CD4-positive, CD25-positive, alpha-beta regulatory T cell (primary cell): Measurements from ENCODE around the gene TTC1. TPM values are rescaled to one million over a fixed set of nuclear protein-coding genes. Genes with fewer than 3 reads are reported as not detected.

Experiments used
- ATAC-seq, 2 donors: fragments of 150-1000 bp; cut with Tn5 transposase; one replicate each; pipeline ENCODE4 v1.10.0; 2021; ENCODE audit warnings: low read depth in 2 of 2, moderate number of reproducible peaks in 2 of 2, moderate library complexity in 1 of 2
- DNase-seq, 3 donors: peaks; one replicate each; pipeline versions ENCODE4 v3.0.0 to v3.0.0-alpha.2; 2012 to 2022; ENCODE audit warnings: mixed read lengths in 1 of 3
- H3K27ac ChIP-seq: one replicate; pipeline ENCODE4 v1.7.0; 2013; ENCODE audit warnings: mild to moderate bottlenecking, low read length; ENCODE audit not compliant: insufficient read depth, poor library complexity, severe bottlenecking
- H3K27me3 ChIP-seq: one replicate; pipeline ENCODE4 v1.7.0; 2013; ENCODE audit warnings: low read length; ENCODE audit not compliant: control insufficient read depth, insufficient read depth
- H3K36me3 ChIP-seq: one replicate; pipeline ENCODE4 v1.7.0; 2013; ENCODE audit warnings: mild to moderate bottlenecking, low read length, moderate library complexity; ENCODE audit not compliant: control insufficient read depth, insufficient read depth
- H3K4me1 ChIP-seq: 2 replicates; pipeline ENCODE4 v1.7.0; 2013; ENCODE audit warnings: mild to moderate bottlenecking, low read length; ENCODE audit not compliant: insufficient read depth, control insufficient read depth, poor library complexity, severe bottlenecking
- H3K4me3 ChIP-seq: one replicate; pipeline ENCODE4 v1.7.0; 2013; ENCODE audit warnings: low read depth, mild to moderate bottlenecking, low read length, moderate library complexity
- H3K9me3 ChIP-seq, 2 experiments: 1 replicate in 1 of 2; 2 replicates in 1 of 2; pipeline ENCODE4 v1.7.0; 2013; ENCODE audit warnings: low read length in 2 of 2, mild to moderate bottlenecking in 1 of 2, moderate library complexity in 1 of 2; ENCODE audit not compliant: control insufficient read depth in 2 of 2
- H3K27ac Mint-ChIP-seq, 3 donors: one replicate each; pipeline ENCODE4 v1.8.0; 2020 to 2022; ENCODE audit warnings: mild to moderate bottlenecking in 3 of 3, mixed read lengths in 3 of 3, moderate library complexity in 2 of 3
- H3K27me3 Mint-ChIP-seq: one replicate; pipeline ENCODE4 v1.8.0; 2022; ENCODE audit warnings: mild to moderate bottlenecking, mixed read lengths
- H3K36me3 Mint-ChIP-seq: one replicate; pipeline ENCODE4 v1.8.0; 2020; ENCODE audit warnings: mixed read lengths
- H3K4me1 Mint-ChIP-seq, 4 donors: one replicate each; pipeline ENCODE4 v1.8.0; 2020 to 2022; ENCODE audit warnings: mixed read lengths in 4 of 4, mild to moderate bottlenecking in 1 of 4
- H3K4me3 Mint-ChIP-seq, 4 donors: one replicate each; pipeline ENCODE4 v1.8.0; 2020 to 2022; ENCODE audit warnings: mild to moderate bottlenecking in 4 of 4, mixed read lengths in 4 of 4, moderate library complexity in 3 of 4
- H3K9me3 Mint-ChIP-seq, 7 donors: one replicate each; pipeline ENCODE4 v1.8.0; 2020 to 2022; ENCODE audit warnings: mixed read lengths in 7 of 7, mild to moderate bottlenecking in 3 of 7, moderate library complexity in 2 of 7
- polyA plus RNA-seq, 4 donors: library from polyadenylated mRNA; unstranded; fragments of 300-500 nt; fragmentation: Illumina TruSeq; gene quantifications; one replicate each; pipeline ENCODE4 v1.2.3, GENCODE V29; 2021
- total RNA-seq: library from RNA; stranded (reverse); gene quantifications from one replicate; pipeline ENCODE4 v1.2.3, GENCODE V29; 2022

The TTC1 gene
- total and polyA plus RNA-seq, 5 donors from 2014 or later, result 33.6 to 118 (median 105) TPM

DNA sequence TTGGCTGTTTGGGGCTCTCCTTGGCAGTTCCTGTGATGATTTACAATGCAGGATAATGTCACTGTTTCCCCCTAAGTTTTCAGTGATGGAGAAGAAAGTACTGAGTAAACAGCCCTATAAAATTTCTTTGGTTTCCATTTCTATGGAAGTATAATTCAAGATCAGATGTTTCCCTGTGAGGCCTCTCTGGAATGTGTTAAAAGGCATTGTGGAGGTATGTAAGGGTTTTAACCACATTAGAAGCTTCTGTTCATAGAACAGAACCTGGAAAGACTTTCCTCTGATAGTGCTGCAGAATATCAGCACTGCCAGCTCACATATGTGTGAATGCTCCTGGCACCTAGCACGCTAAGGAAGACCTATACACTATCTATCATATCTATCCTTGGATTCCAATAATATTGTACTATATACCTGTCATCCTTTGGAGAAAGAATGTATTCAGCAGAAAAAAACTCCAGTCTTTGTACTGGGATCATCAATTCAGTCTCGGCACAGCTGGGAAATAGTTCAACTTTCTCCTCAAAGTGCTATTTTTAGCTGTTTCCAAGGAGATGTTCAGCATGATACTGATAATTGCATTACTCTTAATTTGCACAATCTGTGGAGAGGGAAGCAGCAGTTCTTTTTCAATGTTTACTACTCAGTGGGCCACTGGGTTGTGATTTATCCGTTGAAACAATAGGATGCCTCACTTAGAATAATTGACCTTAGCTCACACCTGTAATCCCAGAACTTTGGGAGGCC lies 21.9 kb downstream of the TTC1 start:
- peaks cover 42% of the 10 kb centered on the region for H3K36me3 ChIP-seq
- peaks cover 40% of the 10 kb centered on the region for H3K36me3 Mint-ChIP-seq
- no peaks in the 10 kb centered on the region for H3K27me3 ChIP-seq
- DNase-seq, result no peak
- no peak overlapping the region for H3K4me3 ChIP-seq
- no peaks in the 10 kb centered on the region for H3K4me1 ChIP-seq
- H3K27ac ChIP-seq, result no peak overlapping the region
- no peak overlapping the region for H3K4me3 Mint-ChIP-seq
- peaks cover 20 to 46% (median 38%) of the 10 kb centered on the region in 4 donors for H3K4me1 Mint-ChIP-seq
- H3K9me3 ChIP-seq, result no peaks in the 10 kb centered on the region
- H3K27ac Mint-ChIP-seq, result no peak overlapping the region
- no peaks in the 10 kb centered on the region for H3K27me3 Mint-ChIP-seq
- no peaks in the 10 kb centered on the region for H3K9me3 Mint-ChIP-seq
- ATAC-seq, result no peak

- Mint-ChIP-seq H3K27me3 (no peaks in the 10 kb centered on the region), H3K9me3 (no peaks in the 10 kb centered on the region), H3K36me3 (peaks cover 42% of the 10 kb centered on the region), H3K4me1 (peaks cover 16 to 32% (median 26%) of the 10 kb centered on the region in 4 donors), H3K4me3 (no peak overlapping the region), H3K27ac (peak overlapping the region in 1 of 3 donors; percentile 13)
- no peaks in the 10 kb centered on the region for H3K27me3 ChIP-seq
- no peaks in the 10 kb centered on the region for H3K9me3 ChIP-seq
- peaks cover 52% of the 10 kb centered on the region for H3K36me3 ChIP-seq
- no peak overlapping the region for H3K4me3 ChIP-seq
- H3K4me1 ChIP-seq, result no peaks in the 10 kb centered on the region
- DNase-seq, result no peak
- no peak for ATAC-seq
- H3K27ac ChIP-seq, result no peak overlapping the region
These were observed 24.8 kb downstream of the TTC1 start for GRCh38 chr5:160033546-160034252.

GRCh38 chr5:160036243-160036642 lies 27.3 kb downstream of the TTC1 start:
- peaks cover 29% of the 10 kb centered on the region for H3K36me3 Mint-ChIP-seq
- peaks cover 7 to 23% (median 17%) of the 10 kb centered on the region in 4 donors for H3K4me1 Mint-ChIP-seq
- H3K27me3 ChIP-seq, result no peaks in the 10 kb centered on the region
- no peak for DNase-seq
- no peaks in the 10 kb centered on the region for H3K9me3 ChIP-seq
- H3K27me3 Mint-ChIP-seq, result no peaks in the 10 kb centered on the region
- H3K4me3 ChIP-seq, result no peak overlapping the region
- ATAC-seq, result no peak
- H3K27ac ChIP-seq, result no peak overlapping the region
- peaks cover 50% of the 10 kb centered on the region for H3K36me3 ChIP-seq
- H3K27ac Mint-ChIP-seq, result peak overlapping the region; percentile 48 to 62 (median 54)
- no peaks in the 10 kb centered on the region for H3K9me3 Mint-ChIP-seq
- H3K4me1 ChIP-seq, result no peaks in the 10 kb centered on the region
- H3K4me3 Mint-ChIP-seq, result no peak overlapping the region

GRCh38 chr5:160036884-160037283 lies 27.9 kb downstream of the TTC1 start:
- Histone ChIP-seq H3K27ac (no peak overlapping the region), H3K9me3 (no peaks in the 10 kb centered on the region), H3K27me3 (no peaks in the 10 kb centered on the region), H3K4me3 (no peak overlapping the region), H3K4me1 (no peaks in the 10 kb centered on the region), H3K36me3 (peaks cover 54% of the 10 kb centered on the region)
- DNase-seq (no peak), ATAC-seq (no peak)
- Mint-ChIP-seq H3K4me3 (no peak overlapping the region), H3K27me3 (no peaks in the 10 kb centered on the region), H3K27ac (peak overlapping the region in 1 of 3 donors; percentile 54), H3K36me3 (peaks cover 27% of the 10 kb centered on the region), H3K9me3 (no peaks in the 10 kb centered on the region), H3K4me1 (peaks cover 7 to 23% (median 17%) of the 10 kb centered on the region in 4 donors)

DNA sequence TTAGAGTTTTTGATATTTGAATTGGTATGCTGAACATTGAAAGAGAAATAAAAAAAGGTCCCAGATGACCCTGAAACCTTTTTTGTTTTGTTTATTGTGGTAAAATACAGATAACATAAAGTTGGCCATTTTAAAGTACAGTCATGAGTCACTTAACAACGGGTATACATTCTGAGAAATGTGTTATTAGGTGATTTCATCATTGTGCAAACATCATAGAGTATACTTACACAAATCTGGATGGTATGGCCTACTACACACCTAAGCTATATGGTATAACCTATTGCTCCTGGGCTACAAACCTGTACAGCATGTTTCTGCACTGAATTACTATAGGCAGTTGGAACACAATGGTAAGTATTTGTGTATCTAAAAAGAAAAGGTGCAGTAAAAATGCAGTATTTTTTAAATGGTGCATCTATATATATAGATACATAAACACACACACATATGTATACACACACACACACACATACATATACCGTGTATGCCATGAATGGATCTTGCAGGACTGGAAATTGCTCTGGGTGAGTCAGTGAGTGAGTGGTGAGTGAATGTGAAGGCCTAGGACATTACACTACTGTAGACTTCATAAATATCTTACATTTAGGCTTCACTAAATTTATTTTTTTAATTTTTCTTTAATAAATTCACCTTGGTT lies 31.0 kb downstream of the TTC1 start:
- no peak for ATAC-seq
- Histone ChIP-seq H3K4me1 (no peaks in the 10 kb centered on the region), H3K4me3 (no peak overlapping the region), H3K27me3 (no peaks in the 10 kb centered on the region), H3K9me3 (no peaks in the 10 kb centered on the region), H3K36me3 (peaks cover 56% of the 10 kb centered on the region), H3K27ac (no peak overlapping the region)
- no peak for DNase-seq
- Mint-ChIP-seq H3K4me3 (no peak overlapping the region), H3K9me3 (no peaks in the 10 kb centered on the region), H3K27ac (no peak overlapping the region), H3K36me3 (peaks cover 31% of the 10 kb centered on the region), H3K27me3 (no peaks in the 10 kb centered on the region), H3K4me1 (peaks cover 2 to 8% (median 5%) of the 10 kb centered on the region in 4 donors)

DNA sequence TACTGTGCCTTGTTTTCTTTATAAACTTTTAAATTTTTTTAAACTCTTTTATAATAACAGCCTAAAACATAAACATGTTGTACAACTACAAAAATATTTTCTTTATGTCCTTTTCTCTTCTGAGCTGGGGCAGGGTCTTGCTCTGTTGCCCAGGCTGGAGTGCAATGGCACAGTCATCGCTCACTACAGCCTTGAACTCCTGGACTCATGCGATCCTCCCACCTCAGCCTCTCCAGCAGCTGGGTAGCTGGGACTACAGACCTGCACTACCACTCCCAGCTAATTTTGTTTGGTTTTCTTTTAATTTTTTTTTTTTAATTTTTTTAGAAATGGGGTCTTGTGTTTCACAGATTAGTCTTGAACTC lies 31.5 kb downstream of the TTC1 start:
- peaks cover 54% of the 10 kb centered on the region for H3K36me3 ChIP-seq
- H3K4me1 Mint-ChIP-seq, result peaks cover 0 to 8% (median 3%) of the 10 kb centered on the region in 4 donors
- H3K36me3 Mint-ChIP-seq, result peaks cover 30% of the 10 kb centered on the region
- DNase-seq, result no peak
- no peak overlapping the region for H3K4me3 ChIP-seq
- no peaks in the 10 kb centered on the region for H3K27me3 ChIP-seq
- no peak overlapping the region for H3K27ac Mint-ChIP-seq
- no peaks in the 10 kb centered on the region for H3K9me3 Mint-ChIP-seq
- no peaks in the 10 kb centered on the region for H3K9me3 ChIP-seq
- H3K4me1 ChIP-seq, result no peaks in the 10 kb centered on the region
- no peak for ATAC-seq
- H3K27me3 Mint-ChIP-seq, result no peaks in the 10 kb centered on the region
- no peak overlapping the region for H3K27ac ChIP-seq
- H3K4me3 Mint-ChIP-seq, result no peak overlapping the region

- Mint-ChIP-seq H3K9me3 (no peaks in the 10 kb centered on the region), H3K4me1 (peaks cover 0 to 12% (median 3%) of the 10 kb centered on the region in 4 donors), H3K27me3 (no peaks in the 10 kb centered on the region), H3K27ac (no peak overlapping the region), H3K4me3 (no peak overlapping the region), H3K36me3 (peaks cover 30% of the 10 kb centered on the region)
- Histone ChIP-seq H3K4me1 (no peaks in the 10 kb centered on the region), H3K36me3 (peaks cover 37% of the 10 kb centered on the region), H3K9me3 (no peaks in the 10 kb centered on the region), H3K27me3 (no peaks in the 10 kb centered on the region), H3K4me3 (no peak overlapping the region), H3K27ac (no peak overlapping the region)
- ATAC-seq, result no peak
- DNase-seq, result no peak
These were observed 33.7 kb downstream of the TTC1 start for GRCh38 chr5:160042671-160043070.
